H9 (cell line): ENCODE data around the gene EZH1. TPM values are rescaled to one million over a fixed set of nuclear protein-coding genes. Genes with fewer than 3 reads are reported as not detected.

ENCODE experiments used
- DNase-seq: peaks from one replicate; pipeline ENCODE4 v3.0.0-alpha.2; 2017
- H2AFZ ChIP-seq: one replicate; pipeline ENCODE4 v1.6.1; 2013; ENCODE audit warnings: mild to moderate bottlenecking, low read length, control low read depth, moderate library complexity
- H2AK5ac ChIP-seq: 2 replicates; pipeline ENCODE4 v1.6.1; 2013; ENCODE audit warnings: low read length, control low read depth, mixed read lengths; ENCODE audit not compliant: insufficient read length
- H2BK120ac ChIP-seq: one replicate; pipeline ENCODE4 v1.6.1; 2013; ENCODE audit warnings: low read depth, mild to moderate bottlenecking, low read length, control low read depth, inconsistent platforms; ENCODE audit not compliant: poor library complexity, severe bottlenecking
- H2BK12ac ChIP-seq: 2 replicates; pipeline ENCODE4 v1.6.1; 2013; ENCODE audit warnings: low read length, control low read depth, mixed read lengths, low read depth; ENCODE audit not compliant: insufficient read length
- H2BK15ac ChIP-seq: 2 replicates; pipeline ENCODE4 v1.6.1; 2013; ENCODE audit warnings: low read depth, low read length, control low read depth
- H2BK20ac ChIP-seq: one replicate; pipeline ENCODE4 v1.6.1; 2013; ENCODE audit warnings: low read depth, mild to moderate bottlenecking, low read length, control low read depth, inconsistent platforms; ENCODE audit not compliant: poor library complexity, severe bottlenecking
- H2BK5ac ChIP-seq: 2 replicates; pipeline ENCODE4 v1.6.1; 2013; ENCODE audit warnings: low read length, control low read depth, mixed read lengths; ENCODE audit not compliant: insufficient read length
- H3K14ac ChIP-seq: 2 replicates; pipeline ENCODE4 v1.6.1; 2013; ENCODE audit warnings: low read length, control low read depth; ENCODE audit not compliant: insufficient read depth
- H3K18ac ChIP-seq: 2 replicates; pipeline ENCODE4 v1.6.1; 2013; ENCODE audit warnings: low read depth, mild to moderate bottlenecking, mixed read lengths, low read length, control low read depth; ENCODE audit not compliant: insufficient read length
- H3K23ac ChIP-seq: 2 replicates; pipeline ENCODE4 v1.6.1; 2013; ENCODE audit warnings: low read length, control low read depth, mixed read lengths, low read depth; ENCODE audit not compliant: insufficient read length
- H3K23me2 ChIP-seq: 2 replicates; pipeline ENCODE4 v1.6.1; 2013; ENCODE audit warnings: low read depth, mild to moderate bottlenecking, mixed read lengths, low read length, control low read depth; ENCODE audit not compliant: insufficient read length, poor library complexity, severe bottlenecking
- H3K27ac ChIP-seq: 2 replicates; pipeline ENCODE4 v1.5.1; 2013; ENCODE audit warnings: low read length, control low read depth, mixed read lengths, low read depth; ENCODE audit not compliant: insufficient read length
- H3K27me3 ChIP-seq: 2 replicates; pipeline ENCODE4 v1.6.1; 2013; ENCODE audit warnings: low read length, control low read depth, inconsistent platforms; ENCODE audit not compliant: insufficient read depth
- H3K4ac ChIP-seq: 2 replicates; pipeline ENCODE4 v1.6.1; 2013; ENCODE audit warnings: low read depth, mild to moderate bottlenecking, control low read depth, inconsistent platforms, low read length, moderate library complexity
- H3K4me1 ChIP-seq: 2 replicates; pipeline ENCODE4 v1.6.1; 2013; ENCODE audit warnings: low read length, control low read depth, inconsistent platforms; ENCODE audit not compliant: insufficient read depth
- H3K4me2 ChIP-seq: 2 replicates; pipeline ENCODE4 v1.6.1; 2013; ENCODE audit warnings: low read length, control low read depth, mixed read lengths; ENCODE audit not compliant: insufficient read length, insufficient read depth
- H3K56ac ChIP-seq: 2 replicates; pipeline ENCODE4 v1.6.1; 2013; ENCODE audit warnings: low read depth, mild to moderate bottlenecking, mixed read lengths, low read length, control low read depth; ENCODE audit not compliant: insufficient read length
- H3K79me1 ChIP-seq: 2 replicates; pipeline ENCODE4 v1.6.1; 2013; ENCODE audit warnings: low read depth, mild to moderate bottlenecking, moderate library complexity, low read length, control low read depth, inconsistent platforms; ENCODE audit not compliant: insufficient read depth, poor library complexity, severe bottlenecking
- H3K79me2 ChIP-seq: 2 replicates; pipeline ENCODE4 v1.6.1; 2013; ENCODE audit warnings: low read length, control low read depth, inconsistent platforms; ENCODE audit not compliant: insufficient read depth
- H3K9ac ChIP-seq: 2 replicates; pipeline ENCODE4 v1.6.1; 2013; ENCODE audit warnings: low read length, control low read depth, mixed read lengths; ENCODE audit not compliant: insufficient read length; ENCODE audit errors: extremely low read depth
- H3K9me3 ChIP-seq: one replicate; pipeline ENCODE4 v1.6.1; 2013; ENCODE audit warnings: low read depth, low read length, inconsistent platforms; ENCODE audit not compliant: control insufficient read depth
- H3T11ph ChIP-seq: one replicate; pipeline ENCODE4 v1.6.1; 2013; ENCODE audit warnings: mild to moderate bottlenecking, low read length, control low read depth, inconsistent platforms
- H4K20me1 ChIP-seq: one replicate; pipeline ENCODE4 v1.6.1; 2013; ENCODE audit not compliant: control insufficient read depth, insufficient read length, insufficient read depth
- H4K5ac ChIP-seq: 2 replicates; pipeline ENCODE4 v1.6.1; 2013; ENCODE audit warnings: low read depth, mild to moderate bottlenecking, mixed read lengths, low read length, control low read depth; ENCODE audit not compliant: insufficient read length
- H4K8ac ChIP-seq: replicated peaks from 2 replicates; pipeline ENCODE4 v1.6.1; 2013; ENCODE audit warnings: low read length, control low read depth, mixed read lengths, low read depth; ENCODE audit not compliant: insufficient read length
- H4K91ac ChIP-seq: 2 replicates; pipeline ENCODE4 v1.6.1; 2013; ENCODE audit warnings: low read depth, mild to moderate bottlenecking, moderate library complexity, mixed read lengths, low read length, control low read depth; ENCODE audit not compliant: insufficient read length
- H3K27ac Mint-ChIP-seq, 3 experiments: 2 replicates in 2 of 3; 3 replicates in 1 of 3; pipeline ENCODE4 v1.8.0; 2020 to 2021; ENCODE audit warnings: mixed read lengths in 3 of 3, mild to moderate bottlenecking in 1 of 3, moderate library complexity in 1 of 3
- H3K27me3 Mint-ChIP-seq: 2 replicates; pipeline ENCODE4 v1.8.0; 2021; ENCODE audit warnings: low read depth, mild to moderate bottlenecking, moderate library complexity, mixed read lengths
- H3K36me3 Mint-ChIP-seq, 3 experiments: 2 replicates in 2 of 3; 3 replicates in 1 of 3; pipeline ENCODE4 v1.8.0; 2020 to 2021; ENCODE audit warnings: low read depth in 3 of 3, mixed read lengths in 3 of 3; ENCODE audit not compliant: insufficient read depth in 1 of 3
- H3K4me1 Mint-ChIP-seq, 2 experiments: 2 replicates each; pipeline ENCODE4 v1.8.0; 2020; ENCODE audit warnings: mixed read lengths in 2 of 2
- H3K4me3 Mint-ChIP-seq, 2 experiments: 2 replicates in 1 of 2; 3 replicates in 1 of 2; pipeline ENCODE4 v1.8.0; 2020 to 2021; ENCODE audit warnings: mild to moderate bottlenecking in 2 of 2, mixed read lengths in 2 of 2, moderate library complexity in 1 of 2
- H3K9me3 Mint-ChIP-seq, 2 experiments: 2 replicates in 1 of 2; 3 replicates in 1 of 2; pipeline ENCODE4 v1.8.0; 2020; ENCODE audit warnings: mild to moderate bottlenecking in 2 of 2, mixed read lengths in 2 of 2, moderate library complexity in 1 of 2
- WGBS: extraction: QIAGEN DNeasy Blood & Tissue Kit; methylation state at CpG from one replicate; pipeline ENCODE4 v1.1.7; 2013; ENCODE audit warnings: missing lambda C conversion rate, low lambda C conversion rate, mixed read lengths; ENCODE audit not compliant: insufficient read length; ENCODE audit errors: extremely low coverage; 5-methylcytosine and 5-hydroxymethylcytosine counted together
- total RNA-seq: library from RNA; stranded (reverse); gene quantifications from 2 replicates; pipeline ENCODE4 v1.2.1, GENCODE V29; 2021
- TF ChIP-seq, protein P1 (sequence below): fragments of 200-600 bp; sonication (generic); conservative IDR thresholded peaks from 3 replicates; pipeline ENCODE4 v1.8.0; 2021; ENCODE audit warnings: antibody characterized with exemption, mild to moderate bottlenecking

Gene EZH1
- total RNA-seq, 1 experiment from 2014 or later: 17.9 TPM

DNA sequence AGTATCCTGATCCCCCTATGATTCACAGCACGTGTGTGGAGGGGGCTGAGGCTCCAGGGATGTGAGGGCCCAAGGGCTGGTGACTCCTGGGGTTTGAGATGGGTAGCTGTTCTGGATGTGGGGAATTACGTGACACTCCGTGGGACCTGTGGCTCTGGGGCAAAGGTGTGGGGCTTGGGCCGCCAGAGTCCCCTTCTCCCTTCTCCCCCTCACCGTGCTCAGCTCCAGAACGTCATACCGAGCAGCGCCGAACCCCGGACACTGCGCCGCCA lies 75.2 kb downstream of the EZH1 start:
- Histone ChIP-seq H2BK5ac (no peak overlapping the region), H2AFZ (no peak overlapping the region), H2BK15ac (no peak overlapping the region), H2BK120ac (no peak overlapping the region), H2AK5ac (no peak overlapping the region), H3K9ac (no peak overlapping the region), H3K4ac (no peak overlapping the region), H4K8ac (no peak overlapping the region), H3K27ac (no peak overlapping the region), H2BK12ac (no peak overlapping the region), H4K20me1 (no peaks in the 10 kb centered on the region), H2BK20ac (no peak overlapping the region), H3T11ph (no peak overlapping the region), H3K79me1 (no peaks in the 10 kb centered on the region), H3K14ac (peak overlapping the region; percentile 61; the same call in 1 of the 2 replicates), H3K23ac (no peak overlapping the region), H4K91ac (no peak overlapping the region), H3K27me3 (no peaks in the 10 kb centered on the region), H3K4me1 (peaks cover 3% of the 10 kb centered on the region; the same call in 1 of the 2 replicates), H3K56ac (no peak overlapping the region), H3K9me3 (no peaks in the 10 kb centered on the region), H4K5ac (no peak overlapping the region), H3K18ac (peak overlapping the region; percentile 27), H3K23me2 (peaks cover 13% of the 10 kb centered on the region), H3K4me2 (peak overlapping the region; percentile 36), H3K79me2 (no peaks in the 10 kb centered on the region)
- Mint-ChIP-seq H3K4me3 (peak overlapping the region; percentile 55; a peak in 4 of 5 replicates), H3K36me3 (peaks cover 26 to 60% (median 50%) of the 10 kb centered on the region in 3 experiments), H3K27ac (peak overlapping the region in 1 of 3 experiments; percentile 9; a peak in 1 of 7 replicates), H3K4me1 (peaks cover 26 to 39% of the 10 kb centered on the region in 2 experiments), H3K9me3 (no peaks in the 10 kb centered on the region), H3K27me3 (peaks cover 3% of the 10 kb centered on the region; the same call in 1 of the 2 replicates)
- no peak for DNase-seq
- WGBS: no CpG with 5 or more reads among the region's 12 CpGs
- TF ChIP-seq, protein P1, sequence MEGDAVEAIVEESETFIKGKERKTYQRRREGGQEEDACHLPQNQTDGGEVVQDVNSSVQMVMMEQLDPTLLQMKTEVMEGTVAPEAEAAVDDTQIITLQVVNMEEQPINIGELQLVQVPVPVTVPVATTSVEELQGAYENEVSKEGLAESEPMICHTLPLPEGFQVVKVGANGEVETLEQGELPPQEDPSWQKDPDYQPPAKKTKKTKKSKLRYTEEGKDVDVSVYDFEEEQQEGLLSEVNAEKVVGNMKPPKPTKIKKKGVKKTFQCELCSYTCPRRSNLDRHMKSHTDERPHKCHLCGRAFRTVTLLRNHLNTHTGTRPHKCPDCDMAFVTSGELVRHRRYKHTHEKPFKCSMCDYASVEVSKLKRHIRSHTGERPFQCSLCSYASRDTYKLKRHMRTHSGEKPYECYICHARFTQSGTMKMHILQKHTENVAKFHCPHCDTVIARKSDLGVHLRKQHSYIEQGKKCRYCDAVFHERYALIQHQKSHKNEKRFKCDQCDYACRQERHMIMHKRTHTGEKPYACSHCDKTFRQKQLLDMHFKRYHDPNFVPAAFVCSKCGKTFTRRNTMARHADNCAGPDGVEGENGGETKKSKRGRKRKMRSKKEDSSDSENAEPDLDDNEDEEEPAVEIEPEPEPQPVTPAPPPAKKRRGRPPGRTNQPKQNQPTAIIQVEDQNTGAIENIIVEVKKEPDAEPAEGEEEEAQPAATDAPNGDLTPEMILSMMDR: no peak
